SIG-M5 (cell line): ENCODE results near the gene NDUFA3.

Experiments
- DNase-seq: peaks from one replicate; lab custom pipeline; 2025; lab: John Stamatoyannopoulos, UW

The NDUFA3 gene

GRCh38 chr19:54138489-54139256 is 36.0 kb downstream of the NDUFA3 start:
- DNase-seq: no peak

GRCh38 chr19:54141356-54141755 is 38.7 kb downstream of the NDUFA3 start:
- DNase-seq: no peak

GRCh38 chr19:54142166-54142780 is 39.6 kb downstream of the NDUFA3 start:
- DNase-seq: no peak

GRCh38 chr19:54145541-54146158 is 43.0 kb downstream of the NDUFA3 start:
- no peak for DNase-seq

- no peak for DNase-seq
These were observed 45.0 kb downstream of the NDUFA3 start for GRCh38 chr19:54147676-54148075.

GRCh38 chr19:54148158-54148557 is 45.5 kb downstream of the NDUFA3 start:
- DNase-seq: no peak

- no peak for DNase-seq
These were observed 46.6 kb downstream of the NDUFA3 start for GRCh38 chr19:54149021-54149812.

- DNase-seq: no peak
These were observed 48.8 kb downstream of the NDUFA3 start for GRCh38 chr19:54151362-54152035.

GRCh38 chr19:54152267-54152666 is 49.6 kb downstream of the NDUFA3 start:
- no peak for DNase-seq

GRCh38 chr19:54152878-54153524 is 50.3 kb downstream of the NDUFA3 start:
- no peak for DNase-seq

GRCh38 chr19:54153731-54154326 is 51.2 kb downstream of the NDUFA3 start:
- DNase-seq: no peak

GRCh38 chr19:54154603-54155345 is 52.1 kb downstream of the NDUFA3 start:
- no peak for DNase-seq

GRCh38 chr19:54155694-54156093 is 53.0 kb downstream of the NDUFA3 start:
- DNase-seq: no peak

- no peak for DNase-seq
These were observed 53.8 kb downstream of the NDUFA3 start for GRCh38 chr19:54156490-54156889.

- DNase-seq: no peak
These were observed 54.3 kb downstream of the NDUFA3 start for GRCh38 chr19:54156953-54157352.
